ENCODE measurements around the gene GTF2IRD1. TPM values are rescaled to one million over a fixed set of nuclear protein-coding genes. Genes with fewer than 3 reads are reported as not detected.

Gene GTF2IRD1
- total and polyA plus RNA-seq, 2 donors (not counting 1 experiment from before 2014, with no cell fraction given), result 7.8 to 14.7 TPM

DNA sequence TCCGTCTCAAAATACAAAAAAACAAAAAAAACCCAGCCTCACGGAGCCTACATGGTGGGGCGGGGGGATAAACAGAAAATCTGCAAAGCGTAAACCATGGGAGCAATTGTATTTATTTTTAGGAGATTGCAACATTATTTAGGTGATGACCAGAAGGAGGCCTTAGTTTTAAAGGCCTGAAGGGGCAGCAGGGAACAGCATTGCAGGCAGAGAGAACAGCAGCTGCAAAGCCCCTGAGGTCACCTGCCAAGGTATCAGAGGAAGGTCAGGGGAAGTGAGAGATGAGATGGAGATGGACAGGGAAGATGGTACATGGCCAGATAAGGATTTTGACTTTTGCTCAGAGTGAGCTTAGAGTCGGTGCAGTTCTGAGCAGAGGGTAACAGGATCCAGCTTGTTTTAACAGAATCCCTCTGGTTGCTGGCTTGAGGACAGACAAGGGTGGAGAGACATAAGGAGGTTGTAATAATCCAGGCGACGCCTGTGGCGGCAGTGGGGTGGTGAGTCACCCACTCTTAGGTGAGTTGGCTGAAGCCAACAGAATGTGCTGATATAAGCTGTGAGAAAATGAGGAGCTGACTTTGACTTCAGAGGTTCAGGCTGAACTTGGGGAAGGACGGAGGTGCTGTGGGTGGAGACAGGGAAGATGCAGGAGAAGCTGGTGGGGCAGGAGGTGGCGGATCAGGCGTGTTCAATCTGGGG, 121.5 kb downstream of the GTF2IRD1 start:
- Histone ChIP-seq H3K4me1 (ENCODE audit: control insufficient read depth, extremely low read depth, insufficient read depth, low read length) (peaks cover 6% of the 10 kb centered on the region), H3K9me3 (ENCODE audit: control insufficient read depth, insufficient read depth, low read depth, low read length) (no peaks in the 10 kb centered on the region), H2AFZ (ENCODE audit: low read length) (no peak overlapping the region), H3K9ac (ENCODE audit: insufficient read depth, low read length) (no peak overlapping the region), H4K20me1 (ENCODE audit: control insufficient read depth, extremely low read depth, insufficient read depth, low read length) (no peaks in the 10 kb centered on the region), H3K27me3 (ENCODE audit: control insufficient read depth, insufficient read depth, low read length) (no peaks in the 10 kb centered on the region), H3K4me3 (replicated peaks in 1 of 4; ENCODE audit: control extremely low read depth in 1 of 4, insufficient read depth in 1 of 4, low read depth in 3 of 4, low read length in 4 of 4) (no peak overlapping the region), H3K4me2 (ENCODE audit: extremely low read depth, insufficient read depth, low read length) (no peak overlapping the region), H3K27ac (ENCODE audit: insufficient read depth, low read length) (no peak overlapping the region), H3K36me3 (ENCODE audit: control insufficient read depth, insufficient read depth, low read length) (no peaks in the 10 kb centered on the region), H3K79me2 (ENCODE audit: control insufficient read depth, insufficient read depth, low read length) (no peaks in the 10 kb centered on the region)
- TF ChIP-seq EZH2 (IDR thresholded peaks at IDR 0.05; ENCODE audit: low read length, missing control alignments), result no peak
- TF ChIP-seq, protein P1, sequence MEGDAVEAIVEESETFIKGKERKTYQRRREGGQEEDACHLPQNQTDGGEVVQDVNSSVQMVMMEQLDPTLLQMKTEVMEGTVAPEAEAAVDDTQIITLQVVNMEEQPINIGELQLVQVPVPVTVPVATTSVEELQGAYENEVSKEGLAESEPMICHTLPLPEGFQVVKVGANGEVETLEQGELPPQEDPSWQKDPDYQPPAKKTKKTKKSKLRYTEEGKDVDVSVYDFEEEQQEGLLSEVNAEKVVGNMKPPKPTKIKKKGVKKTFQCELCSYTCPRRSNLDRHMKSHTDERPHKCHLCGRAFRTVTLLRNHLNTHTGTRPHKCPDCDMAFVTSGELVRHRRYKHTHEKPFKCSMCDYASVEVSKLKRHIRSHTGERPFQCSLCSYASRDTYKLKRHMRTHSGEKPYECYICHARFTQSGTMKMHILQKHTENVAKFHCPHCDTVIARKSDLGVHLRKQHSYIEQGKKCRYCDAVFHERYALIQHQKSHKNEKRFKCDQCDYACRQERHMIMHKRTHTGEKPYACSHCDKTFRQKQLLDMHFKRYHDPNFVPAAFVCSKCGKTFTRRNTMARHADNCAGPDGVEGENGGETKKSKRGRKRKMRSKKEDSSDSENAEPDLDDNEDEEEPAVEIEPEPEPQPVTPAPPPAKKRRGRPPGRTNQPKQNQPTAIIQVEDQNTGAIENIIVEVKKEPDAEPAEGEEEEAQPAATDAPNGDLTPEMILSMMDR (conservative IDR thresholded peaks at IDR 0.05 in 1 of 2, IDR thresholded peaks at IDR 0.05 in 1 of 2; ENCODE audit: low read depth in 1 of 2, low read length in 2 of 2), result no peak
- DNase-seq (ENCODE audit: low read depth in 2 of 2), result peak in 1 of 2 donors; percentile 87

DNA sequence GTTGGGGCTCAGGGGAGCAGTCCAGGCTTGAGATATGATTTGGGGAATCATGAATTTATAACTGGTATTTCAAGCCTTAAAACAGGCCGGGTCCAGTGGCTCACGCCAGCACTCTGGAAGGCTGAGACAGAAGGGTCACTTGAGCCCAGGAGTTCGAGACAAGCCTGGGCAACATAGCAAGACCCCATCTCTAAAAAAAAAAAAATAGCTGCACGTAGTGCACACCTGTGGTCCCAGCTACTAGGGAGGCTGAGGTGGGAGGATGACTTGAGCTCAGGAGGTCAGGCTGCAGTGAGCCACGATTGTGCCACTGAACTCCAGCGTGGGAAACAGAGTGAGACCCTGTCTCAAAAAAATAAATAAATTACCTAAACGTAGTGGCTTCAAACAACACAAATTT, 122.1 kb downstream of the GTF2IRD1 start:
- DNase-seq (ENCODE audit: low read depth in 2 of 2), result no peak
- H3K27ac ChIP-seq (ENCODE audit: insufficient read depth, low read length), result no peak overlapping the region

DNA sequence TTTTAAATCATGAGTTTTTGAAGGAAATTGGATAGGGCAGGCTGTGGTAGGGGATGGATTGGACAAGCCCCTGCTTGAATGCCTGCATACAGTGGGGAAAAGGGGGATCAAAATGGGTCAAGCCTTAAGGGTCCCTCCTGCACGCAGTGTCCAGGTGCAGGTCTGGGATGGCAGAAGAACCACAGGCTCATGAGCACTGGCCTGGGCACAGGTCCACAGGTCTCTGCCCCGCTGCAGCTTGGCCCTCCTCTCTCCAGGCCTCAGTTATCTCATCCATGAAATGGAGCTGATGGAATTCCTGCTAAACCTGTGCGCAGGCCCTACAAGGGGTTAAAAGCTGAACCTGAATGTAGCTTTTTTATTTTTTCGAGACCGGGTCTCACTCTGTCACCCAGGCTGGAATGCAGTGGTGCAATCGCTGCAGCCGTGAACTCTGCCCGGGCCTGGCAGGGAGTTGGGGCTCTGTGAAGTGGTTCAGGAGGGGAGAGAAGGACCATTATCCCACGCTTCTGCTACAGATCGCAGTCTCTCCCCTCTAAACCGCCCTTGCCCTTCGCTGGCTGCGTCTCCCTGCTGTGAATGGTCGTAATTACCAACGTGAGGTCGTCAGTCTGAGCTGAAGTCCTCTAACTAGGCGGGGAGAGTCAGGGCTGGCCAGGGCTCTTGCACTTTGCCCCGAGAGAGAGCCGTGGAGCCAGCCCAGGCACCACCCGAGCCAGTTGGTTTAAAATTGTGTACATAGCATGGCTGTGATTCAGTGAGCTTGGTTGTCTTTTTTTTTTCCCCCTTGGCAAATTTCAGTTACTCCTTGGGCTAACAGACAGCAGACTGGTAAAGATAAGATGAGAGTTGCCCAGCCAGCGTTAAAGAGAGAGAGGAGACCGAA, 126.3 kb downstream of the GTF2IRD1 start:
- Histone ChIP-seq H4K20me1 (ENCODE audit: control insufficient read depth, extremely low read depth, insufficient read depth, low read length) (no peaks in the 10 kb centered on the region), H3K27me3 (ENCODE audit: control insufficient read depth, insufficient read depth, low read length) (no peaks in the 10 kb centered on the region), H3K4me3 (replicated peaks in 1 of 4; ENCODE audit: control extremely low read depth in 1 of 4, insufficient read depth in 1 of 4, low read depth in 3 of 4, low read length in 4 of 4) (no peak overlapping the region), H3K9ac (ENCODE audit: insufficient read depth, low read length) (no peak overlapping the region), H3K4me2 (ENCODE audit: extremely low read depth, insufficient read depth, low read length) (peak overlapping the region; percentile 64), H2AFZ (ENCODE audit: low read length) (peak overlapping the region; percentile 55), H3K36me3 (ENCODE audit: control insufficient read depth, insufficient read depth, low read length) (no peaks in the 10 kb centered on the region), H3K4me1 (ENCODE audit: control insufficient read depth, extremely low read depth, insufficient read depth, low read length) (peaks cover 9% of the 10 kb centered on the region), H3K27ac (ENCODE audit: insufficient read depth, low read length) (no peak overlapping the region), H3K79me2 (ENCODE audit: control insufficient read depth, insufficient read depth, low read length) (no peaks in the 10 kb centered on the region), H3K9me3 (ENCODE audit: control insufficient read depth, insufficient read depth, low read depth, low read length) (no peaks in the 10 kb centered on the region)
- DNase-seq (ENCODE audit: low read depth in 2 of 2), result peak; percentile 26 to 60
- TF ChIP-seq, protein P1 (conservative IDR thresholded peaks at IDR 0.05 in 1 of 2, IDR thresholded peaks at IDR 0.05 in 1 of 2; ENCODE audit: low read depth in 1 of 2, low read length in 2 of 2), result no peak
- no peak for TF ChIP-seq EZH2 (IDR thresholded peaks at IDR 0.05; ENCODE audit: low read length, missing control alignments)

More for the DNA sequence above, 122.1 kb downstream of the GTF2IRD1 start:
- peaks cover 9% of the 10 kb centered on the region for H3K4me1 ChIP-seq (ENCODE audit: control insufficient read depth, extremely low read depth, insufficient read depth, low read length)
- no peaks in the 10 kb centered on the region for H3K79me2 ChIP-seq (ENCODE audit: control insufficient read depth, insufficient read depth, low read length)
- H3K36me3 ChIP-seq (ENCODE audit: control insufficient read depth, insufficient read depth, low read length), result no peaks in the 10 kb centered on the region
- H3K27me3 ChIP-seq (ENCODE audit: control insufficient read depth, insufficient read depth, low read length), result no peaks in the 10 kb centered on the region
- no peak overlapping the region for H3K4me2 ChIP-seq (ENCODE audit: extremely low read depth, insufficient read depth, low read length)
- no peaks in the 10 kb centered on the region for H3K9me3 ChIP-seq (ENCODE audit: control insufficient read depth, insufficient read depth, low read depth, low read length)
- H3K4me3 ChIP-seq (replicated peaks in 1 of 4; ENCODE audit: control extremely low read depth in 1 of 4, insufficient read depth in 1 of 4, low read depth in 3 of 4, low read length in 4 of 4), result no peak overlapping the region
- TF ChIP-seq, protein P1 (conservative IDR thresholded peaks at IDR 0.05 in 1 of 2, IDR thresholded peaks at IDR 0.05 in 1 of 2; ENCODE audit: low read depth in 1 of 2, low read length in 2 of 2), result no peak
- no peak overlapping the region for H3K9ac ChIP-seq (ENCODE audit: insufficient read depth, low read length)
- H2AFZ ChIP-seq (ENCODE audit: low read length), result no peak overlapping the region
- no peaks in the 10 kb centered on the region for H4K20me1 ChIP-seq (ENCODE audit: control insufficient read depth, extremely low read depth, insufficient read depth, low read length)
